HG03159 (cell line): ENCODE data around the gene LARP4B.

Source experiments
- ATAC-seq: cut with Tn5 transposase; IDR thresholded peaks from one replicate; pipeline ENCODE4 v1.9.1; 2021; ENCODE audit warnings: mild to moderate bottlenecking, moderate library complexity; ENCODE audit not compliant: unreplicated experiment

The LARP4B gene

DNA sequence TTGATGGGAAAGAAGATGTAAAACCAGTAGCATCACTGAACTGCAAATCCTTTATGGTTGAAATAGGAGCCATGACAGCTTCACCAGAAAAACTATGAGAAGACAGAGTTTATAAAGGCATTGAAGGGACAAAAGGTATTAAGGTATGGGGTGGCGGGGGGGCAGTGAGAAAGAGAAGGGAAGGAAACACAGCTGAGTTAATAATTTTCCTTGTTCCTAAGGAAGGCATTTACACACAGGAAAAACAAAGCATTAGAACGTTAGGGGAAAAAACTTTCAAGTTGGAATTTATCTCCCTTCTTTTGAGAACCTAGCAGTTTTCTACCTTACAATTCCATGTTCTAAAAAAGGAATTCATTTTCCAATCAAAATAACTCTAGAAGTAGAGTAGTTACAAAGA is 4.4 kb downstream of the LARP4B start:
- no peak for ATAC-seq

DNA sequence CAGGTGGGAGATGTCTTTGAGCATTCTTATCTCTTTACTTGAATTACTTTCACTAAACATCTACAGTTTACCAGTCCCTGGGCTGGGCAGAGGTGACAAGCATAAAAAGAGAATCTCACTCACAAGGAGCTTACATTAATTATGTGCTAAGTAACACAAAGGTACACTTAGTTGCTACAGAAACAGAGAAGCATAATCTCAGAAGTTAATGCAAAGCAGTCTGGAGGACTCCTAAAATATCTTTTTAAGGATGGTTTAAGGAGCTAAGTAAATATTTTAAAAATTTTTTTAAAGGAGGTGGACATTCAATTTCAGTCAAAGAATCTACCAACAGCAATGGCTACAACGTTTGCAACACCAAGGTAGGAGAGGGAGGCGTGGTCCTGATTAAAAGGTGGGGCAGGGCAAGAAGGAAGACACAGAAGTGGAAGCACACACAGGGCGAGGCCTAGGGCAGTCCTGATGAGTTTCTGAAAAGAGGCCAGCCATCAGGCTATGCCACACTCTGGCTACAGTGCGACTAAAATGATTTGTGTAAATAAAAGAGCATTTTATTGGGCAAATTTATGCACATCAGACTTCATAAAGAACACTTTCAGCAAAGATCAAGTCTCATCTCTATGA is 5.3 kb downstream of the LARP4B start:
- ATAC-seq = no peak

DNA sequence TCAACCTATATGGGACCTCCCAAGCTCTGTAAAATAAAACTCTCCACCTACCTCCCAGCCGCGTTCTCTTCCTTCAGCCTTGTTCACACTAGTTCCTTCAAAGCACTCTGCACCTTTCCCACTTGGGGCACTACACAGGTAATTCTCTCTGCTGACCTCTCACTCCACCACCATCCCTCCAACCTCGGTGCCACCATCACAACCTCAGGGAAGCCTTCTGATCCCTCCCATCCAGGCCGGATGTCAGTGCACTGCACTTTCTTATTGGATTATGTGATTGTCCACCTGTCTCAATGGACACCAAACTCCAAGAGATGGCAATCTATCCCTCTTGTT is 7.0 kb downstream of the LARP4B start:
- no peak for ATAC-seq

DNA sequence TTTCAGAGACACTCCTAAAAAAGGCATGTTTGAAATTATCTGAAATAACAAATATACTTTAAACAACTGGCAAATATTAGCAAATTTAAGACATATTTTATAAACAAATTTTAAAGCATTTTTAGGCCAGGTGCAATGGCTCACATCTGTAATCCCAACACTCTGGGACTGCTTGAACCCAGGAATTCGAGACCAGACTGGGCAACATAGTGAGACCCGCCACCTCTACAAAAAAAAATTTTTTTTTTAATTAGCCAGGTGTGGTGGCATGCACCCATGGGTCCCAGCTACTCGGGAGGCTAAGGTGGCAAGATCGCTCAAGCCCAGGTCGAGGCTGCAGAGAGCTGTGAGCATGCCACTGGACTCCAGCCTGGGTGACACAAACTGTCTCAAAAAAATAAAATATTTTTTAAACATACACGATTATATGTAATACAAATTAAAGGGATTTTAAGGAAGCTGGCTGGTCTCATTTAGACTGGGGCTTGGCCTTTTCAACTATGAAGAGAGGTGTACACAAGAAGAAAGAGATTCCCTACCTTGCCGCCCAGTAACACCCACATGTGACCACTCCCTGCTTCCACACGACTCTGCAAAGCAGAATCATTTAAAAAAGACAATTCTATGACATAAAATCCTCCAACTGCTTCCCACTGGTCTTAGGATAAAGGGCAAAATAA is 7.5 kb downstream of the LARP4B start:
- ATAC-seq = no peak

DNA sequence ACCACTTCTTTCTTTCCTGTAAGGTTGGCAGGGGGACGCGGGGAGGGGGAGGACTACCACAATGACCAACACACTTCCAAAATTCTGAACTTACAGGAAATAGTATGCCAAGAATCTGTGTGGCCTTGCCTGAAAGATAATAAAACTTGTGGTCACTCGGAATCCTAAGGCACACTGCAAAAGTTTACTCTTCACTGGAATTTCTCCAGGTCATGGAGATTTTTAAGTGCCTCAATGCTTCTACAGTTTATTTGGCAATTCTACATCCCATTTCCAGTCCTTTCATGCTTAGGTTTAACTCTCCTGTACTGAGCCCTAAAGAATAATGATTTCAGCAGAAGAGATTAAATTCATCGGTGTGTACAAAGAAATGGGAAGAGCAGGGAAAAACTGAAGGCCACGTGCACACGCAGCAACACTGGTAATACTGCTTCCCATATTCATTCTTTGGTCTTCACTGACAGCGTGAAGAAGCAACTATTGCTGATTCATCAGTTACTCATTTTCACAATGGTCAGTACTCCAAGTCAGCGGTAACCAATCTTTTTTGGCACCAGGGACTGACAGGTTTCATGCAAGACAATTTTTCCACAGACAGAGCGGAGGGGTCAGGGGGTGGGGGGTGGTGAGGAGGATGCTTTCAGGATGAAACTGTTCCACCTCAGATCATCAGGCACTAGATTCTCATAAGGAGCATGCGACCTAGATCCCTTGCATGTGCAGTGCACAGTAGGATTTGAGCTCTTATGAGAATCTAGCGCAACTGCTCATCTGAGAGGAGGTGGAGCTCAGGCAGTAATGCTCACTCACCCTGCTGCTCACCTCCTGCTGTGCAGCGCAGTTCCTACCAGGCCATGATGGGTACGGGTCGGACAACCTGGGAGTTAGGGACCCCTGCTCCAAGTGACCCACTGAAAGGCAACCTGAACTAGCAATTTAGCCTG is 9.8 kb downstream of the LARP4B start:
- no peak for ATAC-seq

DNA sequence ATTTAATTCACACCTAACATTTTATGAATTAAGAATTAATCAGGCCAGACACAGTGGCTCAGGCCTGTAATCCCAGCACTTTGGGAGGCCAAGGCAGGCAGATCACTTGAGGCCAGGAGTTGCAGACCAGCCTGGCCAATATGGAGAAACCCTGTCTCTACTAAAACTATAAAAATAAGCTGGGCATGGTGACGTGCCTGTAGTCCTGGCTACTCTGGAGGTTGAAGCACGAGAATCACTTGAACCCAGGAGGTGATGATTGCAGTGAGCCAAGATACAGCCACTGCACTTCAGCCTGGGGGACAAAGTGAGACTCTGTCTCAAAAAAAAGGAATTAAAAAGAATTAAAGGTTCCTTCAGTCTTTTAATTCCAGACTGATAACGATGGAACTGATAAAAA is 11.1 kb downstream of the LARP4B start:
- ATAC-seq = no peak

DNA sequence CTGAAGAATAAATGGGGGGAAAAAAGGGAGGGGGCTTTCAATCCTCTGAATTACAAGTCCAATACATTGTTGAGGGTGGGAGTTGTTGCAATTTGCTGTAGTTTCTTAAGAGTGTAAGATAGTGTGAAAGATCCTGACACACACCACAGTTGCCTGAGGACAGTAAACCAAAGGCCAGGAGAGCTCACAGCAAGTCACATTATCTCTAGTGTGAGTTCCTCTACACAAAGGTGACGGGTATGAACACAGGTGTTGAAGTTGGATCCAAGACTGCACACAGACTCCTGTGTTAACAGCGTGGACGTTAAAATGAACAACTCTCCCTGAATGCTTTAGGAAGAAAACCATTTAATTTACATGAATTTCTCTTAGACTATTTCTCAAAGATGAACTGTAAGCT is 12.0 kb downstream of the LARP4B start:
- ATAC-seq = no peak

DNA sequence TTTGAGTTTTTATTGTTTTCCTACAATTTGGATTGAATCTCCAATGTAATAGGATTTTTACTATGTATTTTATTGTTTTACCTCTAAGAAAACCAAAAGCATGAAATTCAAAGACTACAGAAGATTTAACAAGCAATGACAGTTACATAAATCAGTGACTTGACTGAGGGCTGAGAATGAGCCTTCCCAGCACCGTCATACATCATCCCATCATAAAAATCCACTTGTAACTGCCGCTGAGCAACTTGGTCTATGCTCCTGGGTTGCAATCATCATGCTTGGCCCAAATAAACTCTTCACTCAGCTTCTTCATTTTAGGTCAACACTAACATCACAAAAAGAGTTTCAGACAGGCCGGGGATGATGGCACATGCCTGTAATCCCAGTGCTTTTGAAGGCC is 13.5 kb downstream of the LARP4B start:
- no peak for ATAC-seq

DNA sequence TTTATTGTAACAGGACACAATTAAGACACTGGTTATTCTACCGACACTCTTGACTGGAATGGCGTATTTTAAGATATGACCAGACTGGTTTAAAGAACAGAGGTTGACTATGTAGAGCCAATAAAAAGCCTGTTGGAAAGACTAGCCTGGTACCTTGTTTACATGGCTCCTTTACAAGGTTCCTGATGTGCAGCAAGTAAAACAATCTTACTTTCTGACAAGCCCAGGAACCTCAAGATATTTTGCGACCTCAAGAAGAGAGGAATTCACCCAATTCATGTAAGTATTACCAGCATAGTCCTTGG is 14.1 kb downstream of the LARP4B start:
- no peak for ATAC-seq

DNA sequence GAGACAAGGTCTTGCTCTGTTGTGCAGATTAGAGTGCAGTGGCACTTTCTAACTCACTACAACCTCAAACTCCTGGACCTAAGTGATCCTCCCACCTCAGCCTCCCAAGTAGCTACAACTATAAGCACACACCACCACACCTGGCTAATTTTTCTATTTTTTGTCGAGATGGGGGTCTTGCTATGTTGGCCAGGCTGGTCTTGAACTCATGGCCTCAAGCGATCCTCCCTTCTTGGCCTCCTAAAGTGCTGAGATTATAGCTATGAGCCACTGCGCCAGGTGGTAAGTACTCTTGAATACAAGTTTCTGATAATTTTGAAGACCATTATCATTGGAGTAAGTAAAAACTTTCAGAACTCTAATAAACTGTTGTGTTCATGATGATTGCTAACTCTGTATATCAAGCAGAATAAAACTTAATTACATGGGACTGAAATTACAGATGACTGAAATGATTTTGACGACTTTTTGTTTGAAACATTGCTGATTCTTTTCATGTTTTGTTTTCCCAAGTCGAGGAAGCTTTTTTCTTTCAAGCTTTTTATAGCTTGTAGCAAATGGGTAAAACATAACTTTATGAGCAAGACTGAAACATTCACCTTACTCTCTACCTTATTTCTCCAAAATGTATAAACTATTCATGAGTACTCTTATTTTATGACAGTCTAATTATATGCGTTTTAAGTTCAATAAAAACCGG is 14.6 kb downstream of the LARP4B start:
- no peak for ATAC-seq

DNA sequence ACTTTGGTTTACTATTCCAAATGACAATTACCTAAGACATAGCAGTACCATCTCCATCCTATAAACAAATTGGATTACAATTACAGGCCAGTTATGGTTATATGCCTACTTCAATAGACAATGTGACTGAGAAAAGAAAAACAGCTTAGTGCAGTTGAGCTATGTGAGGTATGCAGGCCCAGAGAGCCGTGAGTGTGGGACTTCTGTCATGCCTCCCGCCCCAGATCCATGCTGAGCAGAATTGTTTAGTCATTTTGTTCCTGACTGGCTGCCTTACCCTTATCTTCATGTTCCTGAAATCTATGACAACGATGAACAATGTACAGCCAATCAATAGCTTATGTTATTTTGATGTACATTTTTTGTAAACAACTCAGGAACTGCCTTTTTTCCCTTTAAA is 21.7 kb downstream of the LARP4B start:
- ATAC-seq = no peak

DNA sequence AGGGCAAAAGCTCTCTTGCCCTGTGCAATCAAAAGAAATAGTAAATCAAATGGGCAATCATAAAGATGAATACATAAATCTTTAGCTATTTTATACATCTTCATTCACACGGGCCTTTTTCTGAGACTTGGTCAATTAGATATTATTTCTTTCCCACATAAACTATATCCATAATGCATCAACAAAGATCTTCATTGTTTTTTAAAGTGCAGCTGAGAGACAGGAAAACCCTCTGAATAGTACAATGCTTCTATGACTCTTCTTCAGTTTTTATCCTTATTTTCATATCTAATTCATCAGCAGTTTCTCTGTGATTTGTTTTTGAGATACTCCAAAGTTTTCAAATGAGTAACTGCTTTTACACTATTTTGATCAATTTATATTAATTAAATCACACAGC is 25.5 kb downstream of the LARP4B start:
- ATAC-seq = no peak

DNA sequence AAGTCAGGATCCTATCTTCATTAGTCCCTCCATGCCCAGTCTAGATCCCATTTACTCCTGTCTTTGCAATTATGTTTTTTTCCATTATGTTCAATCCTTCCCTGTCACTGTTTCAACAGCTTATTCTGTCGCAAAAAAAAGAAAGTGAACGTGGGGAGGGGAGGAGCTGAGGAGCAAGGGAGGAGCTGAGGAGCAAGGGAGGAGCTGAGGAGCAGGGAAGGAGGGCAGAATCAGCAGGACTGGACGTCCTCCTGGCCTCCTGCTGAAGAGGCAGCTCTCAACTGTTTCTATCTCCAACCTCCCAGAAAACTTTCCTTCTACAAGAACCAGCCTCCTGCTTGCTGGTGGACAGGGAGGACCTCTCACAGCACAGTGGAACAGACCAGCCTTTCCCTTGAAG is 26.0 kb downstream of the LARP4B start:
- ATAC-seq = no peak

DNA sequence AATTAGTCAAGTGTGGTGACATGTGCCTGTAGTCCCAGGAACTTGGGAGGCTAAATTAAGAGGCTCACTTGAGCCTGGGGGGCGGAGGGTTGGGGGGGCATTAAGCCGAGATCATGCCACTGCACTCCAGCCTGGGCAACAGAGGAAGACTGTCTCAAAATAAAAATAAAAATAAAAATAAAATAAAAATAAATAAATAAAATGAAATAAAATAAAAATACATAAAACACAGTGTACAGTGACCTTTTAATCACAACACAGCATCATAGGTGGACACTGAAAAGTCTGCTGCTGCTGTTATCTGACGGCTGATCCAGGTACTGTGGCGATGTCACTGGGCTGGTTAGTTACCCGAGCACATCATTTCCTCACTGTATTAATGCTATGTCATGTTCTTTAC is 27.1 kb downstream of the LARP4B start:
- no peak for ATAC-seq

DNA sequence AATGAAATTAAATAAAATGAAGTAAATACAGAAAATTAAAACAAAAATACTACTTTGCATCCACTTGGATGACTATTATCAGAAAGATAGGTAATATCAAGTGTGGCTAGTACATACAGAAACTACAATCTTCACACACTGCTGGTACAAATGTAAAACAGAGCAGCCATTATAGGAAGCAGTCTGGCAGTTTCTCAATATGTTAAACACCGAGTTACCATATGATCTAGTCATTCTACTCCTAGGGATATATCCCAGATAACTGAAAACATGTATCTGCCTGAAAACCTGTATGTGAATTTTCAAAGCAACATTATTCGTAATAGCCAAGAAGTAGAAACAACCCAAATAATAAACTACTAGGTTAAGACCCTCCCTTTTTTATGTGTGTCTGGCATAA is 33.4 kb downstream of the LARP4B start:
- ATAC-seq = no peak

DNA sequence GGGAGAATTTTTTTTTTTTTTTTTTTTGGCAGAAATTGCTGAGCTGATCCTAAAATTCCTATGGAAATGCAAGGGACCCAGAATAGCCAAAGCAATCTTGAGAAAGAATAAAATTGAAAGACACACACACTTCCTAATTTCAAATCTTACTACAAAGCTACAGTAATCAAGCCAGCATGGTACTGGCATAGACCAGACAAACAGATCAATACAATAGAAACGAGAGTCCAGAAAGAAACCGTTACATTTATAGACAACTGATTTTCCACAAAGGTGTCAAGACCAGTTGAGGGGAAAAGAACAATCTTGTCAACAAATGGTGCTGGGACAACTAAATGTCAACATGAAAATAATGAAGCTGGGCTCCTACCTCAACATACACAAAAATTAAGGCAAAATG is 34.5 kb downstream of the LARP4B start:
- ATAC-seq = no peak

DNA sequence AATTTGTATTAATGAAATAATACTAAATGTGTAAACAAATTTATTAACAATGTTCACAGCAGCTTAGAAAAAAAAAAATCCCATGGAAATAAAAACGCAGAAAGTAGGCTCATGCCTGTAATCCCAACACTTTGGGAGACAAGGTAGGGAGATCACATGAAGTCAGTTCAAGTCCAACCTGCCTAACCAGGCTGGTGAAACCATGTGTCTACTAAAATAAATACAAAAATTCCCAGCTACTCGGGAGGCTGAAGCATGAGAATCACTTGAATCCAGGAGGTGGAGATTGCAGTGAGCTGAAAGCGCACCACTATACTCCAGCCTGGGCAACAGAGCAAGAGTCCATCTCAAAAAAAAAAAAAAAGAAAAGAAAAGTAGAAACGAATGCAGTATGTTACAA is 36.2 kb downstream of the LARP4B start:
- ATAC-seq = no peak

DNA sequence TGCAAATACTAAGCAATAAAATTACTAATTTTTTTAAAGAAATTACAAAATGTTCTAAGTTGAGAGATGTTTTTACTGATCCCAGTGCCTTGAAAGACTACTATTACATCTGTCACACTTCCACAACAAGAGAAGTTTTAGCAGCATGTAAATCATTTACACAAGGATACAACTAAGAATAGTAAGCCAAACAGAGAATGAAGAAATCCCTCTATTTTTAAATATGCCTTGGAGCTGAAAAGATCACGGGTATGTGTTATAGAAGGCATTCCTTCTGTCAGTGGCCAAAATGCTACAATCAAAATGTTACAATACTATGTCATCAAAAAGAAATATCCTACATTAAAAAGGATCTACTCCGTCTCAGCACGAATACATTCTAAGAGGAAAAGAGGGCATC is 52.6 kb downstream of the LARP4B start:
- ATAC-seq = no peak

DNA sequence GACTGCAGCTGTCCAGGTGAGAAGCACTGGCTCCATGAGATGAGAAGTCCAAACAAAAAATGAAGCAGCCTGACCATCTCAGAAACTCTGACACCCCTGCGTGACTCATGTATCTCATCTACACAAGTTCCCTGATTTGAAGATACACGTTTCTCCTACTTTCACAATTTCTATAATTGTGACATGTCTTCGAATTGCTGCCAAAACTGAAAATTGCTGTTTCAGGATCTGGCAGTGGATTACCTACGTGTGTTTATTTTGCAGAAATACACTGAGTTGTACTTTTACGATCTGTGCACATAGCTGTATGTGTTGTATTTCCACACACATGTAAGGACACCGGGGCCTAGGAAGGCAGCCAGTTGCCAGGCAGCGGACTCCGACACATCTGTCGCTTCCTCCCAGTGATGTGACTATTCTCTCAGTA is 53.2 kb downstream of the LARP4B start:
- ATAC-seq = no peak

DNA sequence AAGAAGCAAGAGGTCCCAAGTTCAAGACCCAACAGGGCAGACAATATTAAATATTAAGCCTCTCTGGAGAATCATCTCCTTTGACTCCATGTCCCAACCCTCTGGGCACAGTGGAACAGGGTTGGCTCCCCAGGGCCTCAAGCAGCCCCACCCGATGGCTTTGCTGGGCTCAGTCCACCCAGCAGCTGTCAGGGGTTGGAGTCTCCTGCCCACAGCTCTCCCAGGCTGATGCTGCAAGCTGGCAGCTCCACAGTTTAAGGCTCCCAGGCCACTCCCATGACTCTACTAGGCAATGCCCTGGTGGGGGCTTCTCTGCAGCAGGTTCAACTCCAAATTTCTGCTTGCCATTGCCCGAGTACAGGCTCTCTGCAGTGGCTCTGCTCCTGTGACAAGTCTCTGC is 55.1 kb downstream of the LARP4B start:
- no peak for ATAC-seq

DNA sequence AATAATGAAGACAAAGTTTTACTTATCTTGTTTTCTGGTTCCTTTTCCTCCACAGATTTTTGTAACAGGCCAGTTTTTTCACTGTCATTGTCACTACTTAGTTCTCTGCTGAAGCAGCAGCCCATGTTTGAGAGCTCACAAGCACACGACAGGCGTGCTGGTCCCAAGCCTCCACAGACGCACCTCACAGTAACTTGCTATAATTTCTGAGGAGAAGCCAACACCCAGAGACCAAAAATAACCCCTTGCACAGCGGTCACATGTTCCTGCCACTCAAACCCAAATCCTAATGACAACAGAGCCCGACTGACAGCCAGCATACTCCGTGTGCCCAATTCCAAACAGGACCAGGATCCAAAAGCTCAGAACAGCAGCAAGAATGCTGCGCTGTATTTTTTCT is 58.5 kb downstream of the LARP4B start:
- ATAC-seq = no peak

DNA sequence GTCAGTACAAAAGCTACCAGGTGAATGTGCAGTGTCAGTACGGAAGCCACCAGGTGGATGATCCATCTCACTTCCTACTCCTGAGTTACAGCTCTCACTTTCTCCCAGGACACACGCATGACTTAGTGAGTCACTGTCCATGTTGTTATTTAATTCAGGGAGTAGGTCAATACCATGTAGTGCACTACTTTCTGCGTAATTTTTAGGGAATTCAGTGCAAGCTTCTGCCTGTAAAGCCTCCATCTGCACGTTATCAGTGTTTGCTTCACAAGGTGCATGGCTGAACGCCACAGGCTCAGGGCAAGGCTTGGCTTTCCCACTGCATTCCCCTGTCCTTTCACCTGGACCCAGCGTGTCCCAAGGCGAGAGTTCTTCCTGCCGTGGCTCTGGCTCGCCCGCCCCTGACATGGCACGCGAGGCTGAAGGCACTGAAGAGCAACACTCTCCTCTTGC is 59.5 kb downstream of the LARP4B start:
- ATAC-seq = no peak
